Activated CD4-positive, alpha-beta T cell treated with anti-CD3 and anti-CD28 coated beads, Interleukin-2, amount 50 U/mL, for 16 hours (primary cell): ENCODE data around the gene STRA6.

Experiments used
- DNase-seq: peaks from one replicate; pipeline ENCODE4 v3.0.0-alpha.2; 2020

STRA6 gene

GRCh38 chr15:74158855-74159650 is 43.5 kb downstream of the STRA6 start:
- DNase-seq: peak; percentile 64

GRCh38 chr15:74157868-74158827 is 44.4 kb downstream of the STRA6 start:
- no peak for DNase-seq

GRCh38 chr15:74156678-74157411 is 45.7 kb downstream of the STRA6 start:
- peak; percentile 9 for DNase-seq

- no peak for DNase-seq
Observed at GRCh38 chr15:74155766-74156417, 46.7 kb downstream of the STRA6 start.

GRCh38 chr15:74147051-74147450 is 55.5 kb downstream of the STRA6 start:
- DNase-seq: no peak

- no peak for DNase-seq
Observed at GRCh38 chr15:74146277-74146800, 56.2 kb downstream of the STRA6 start.

GRCh38 chr15:74144153-74144775 is 58.3 kb downstream of the STRA6 start:
- no peak for DNase-seq

GRCh38 chr15:74141591-74141990 is 61.0 kb downstream of the STRA6 start:
- no peak for DNase-seq

- no peak for DNase-seq
Observed at GRCh38 chr15:74138642-74139041, 63.9 kb downstream of the STRA6 start.

- DNase-seq: no peak
Observed at GRCh38 chr15:74137537-74137894, 65.1 kb downstream of the STRA6 start.

- DNase-seq: no peak
Observed at GRCh38 chr15:74136814-74137536, 65.6 kb downstream of the STRA6 start.

- DNase-seq: no peak
Observed at GRCh38 chr15:74136540-74136813, 66.1 kb downstream of the STRA6 start.

- no peak for DNase-seq
Observed at GRCh38 chr15:74135041-74135565, 67.5 kb downstream of the STRA6 start.

GRCh38 chr15:74134387-74135027 is 68.1 kb downstream of the STRA6 start:
- peak; percentile 27 for DNase-seq

- DNase-seq: no peak
Observed at GRCh38 chr15:74133694-74134386, 68.7 kb downstream of the STRA6 start.

GRCh38 chr15:74132681-74133651 is 69.6 kb downstream of the STRA6 start:
- peak; percentile 32 for DNase-seq

GRCh38 chr15:74131628-74132413 is 70.8 kb downstream of the STRA6 start:
- DNase-seq: no peak
